SH-SY5Y (cell line): ENCODE results near the gene FBXL13.

Experiments used
- GATA2 ChIP-seq: IDR thresholded peaks from 2 replicates; pipeline ENCODE4 v1.6.1; 2011; ENCODE audit warnings: mild to moderate bottlenecking, low read depth, low read length
- GATA3 ChIP-seq: IDR thresholded peaks from 2 replicates; pipeline ENCODE4 v1.6.1; 2011; ENCODE audit warnings: low read depth, mild to moderate bottlenecking, low read length, moderate library complexity

DNA sequence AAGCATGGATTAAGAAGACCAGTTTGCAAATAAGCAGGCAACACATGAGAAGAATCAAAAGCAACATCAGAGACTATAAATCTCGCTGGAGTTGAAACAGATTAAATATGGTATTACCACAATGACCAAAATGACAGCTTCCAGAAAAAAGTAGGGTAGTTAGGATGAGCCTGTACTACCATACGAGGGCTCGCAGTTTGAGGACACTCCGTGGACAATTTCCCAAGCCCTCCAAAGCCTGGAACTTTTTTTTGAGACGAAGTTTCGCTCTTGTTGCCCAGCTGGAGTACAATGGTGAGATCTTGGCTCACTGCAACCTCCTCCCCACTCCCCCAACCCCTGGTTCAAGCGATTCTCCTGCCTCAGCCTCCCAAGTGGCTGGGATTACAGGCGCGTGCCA, 160.8 kb downstream of the FBXL13 start:
- TF ChIP-seq GATA2 (no peak), GATA3 (no peak)
